ENCODE data around the gene BIRC5.

DNA sequence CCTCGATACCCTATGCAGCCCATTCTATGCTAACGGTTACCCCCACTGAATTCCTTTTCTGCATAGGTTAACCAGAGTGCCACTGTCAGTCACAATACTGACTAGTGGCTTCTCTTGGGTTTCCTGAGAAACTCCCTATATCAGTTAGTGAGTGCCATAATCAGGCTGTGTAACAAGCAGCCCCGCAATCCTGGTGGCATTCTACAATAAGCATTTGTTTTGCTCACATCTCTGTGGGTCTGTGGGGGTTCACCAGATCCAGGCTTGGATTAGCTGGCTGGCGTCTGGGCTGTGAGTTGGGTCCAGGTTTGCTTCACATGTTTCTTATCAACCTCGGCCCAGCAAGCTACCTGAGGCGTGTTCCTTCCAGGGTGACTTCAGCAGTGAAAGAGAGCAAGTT lies 59.8 kb downstream of the BIRC5 start:
- TF ChIP-seq, protein P1, sequence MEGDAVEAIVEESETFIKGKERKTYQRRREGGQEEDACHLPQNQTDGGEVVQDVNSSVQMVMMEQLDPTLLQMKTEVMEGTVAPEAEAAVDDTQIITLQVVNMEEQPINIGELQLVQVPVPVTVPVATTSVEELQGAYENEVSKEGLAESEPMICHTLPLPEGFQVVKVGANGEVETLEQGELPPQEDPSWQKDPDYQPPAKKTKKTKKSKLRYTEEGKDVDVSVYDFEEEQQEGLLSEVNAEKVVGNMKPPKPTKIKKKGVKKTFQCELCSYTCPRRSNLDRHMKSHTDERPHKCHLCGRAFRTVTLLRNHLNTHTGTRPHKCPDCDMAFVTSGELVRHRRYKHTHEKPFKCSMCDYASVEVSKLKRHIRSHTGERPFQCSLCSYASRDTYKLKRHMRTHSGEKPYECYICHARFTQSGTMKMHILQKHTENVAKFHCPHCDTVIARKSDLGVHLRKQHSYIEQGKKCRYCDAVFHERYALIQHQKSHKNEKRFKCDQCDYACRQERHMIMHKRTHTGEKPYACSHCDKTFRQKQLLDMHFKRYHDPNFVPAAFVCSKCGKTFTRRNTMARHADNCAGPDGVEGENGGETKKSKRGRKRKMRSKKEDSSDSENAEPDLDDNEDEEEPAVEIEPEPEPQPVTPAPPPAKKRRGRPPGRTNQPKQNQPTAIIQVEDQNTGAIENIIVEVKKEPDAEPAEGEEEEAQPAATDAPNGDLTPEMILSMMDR (IDR thresholded peaks at IDR 0.05 in 2 of 3, conservative IDR thresholded peaks at IDR 0.05 in 1 of 3; ENCODE audit: borderline replicate concordance in 1 of 3, insufficient read depth in 1 of 3, low read depth in 2 of 3, low read length in 2 of 3), result no peak
- TF ChIP-seq, protein P2, sequence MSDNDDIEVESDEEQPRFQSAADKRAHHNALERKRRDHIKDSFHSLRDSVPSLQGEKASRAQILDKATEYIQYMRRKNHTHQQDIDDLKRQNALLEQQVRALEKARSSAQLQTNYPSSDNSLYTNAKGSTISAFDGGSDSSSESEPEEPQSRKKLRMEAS (IDR thresholded peaks at IDR 0.05), result no peak
- TF ChIP-seq POLR2AphosphoS5 (IDR thresholded peaks at IDR 0.05; ENCODE audit: low read depth, low read length), result no peak
- no peak for TF ChIP-seq EZH2phosphoT487 (IDR thresholded peaks at IDR 0.05; ENCODE audit: borderline replicate concordance)
- TF ChIP-seq SP1 (IDR thresholded peaks at IDR 0.05; ENCODE audit: low read depth), result no peak
- no peak for TF ChIP-seq RAD21 (IDR thresholded peaks at IDR 0.05; ENCODE audit: low read depth)
- TF ChIP-seq ZFX (IDR thresholded peaks at IDR 0.05), result no peak
- no peak for TF ChIP-seq EZH2 (IDR thresholded peaks at IDR 0.05)
- no peak for TF ChIP-seq POLR2A (IDR thresholded peaks at IDR 0.05; ENCODE audit: borderline replicate concordance, extremely low read depth, insufficient read depth, insufficient read length)
- no peak for TF ChIP-seq EGR1 (IDR thresholded peaks at IDR 0.05; ENCODE audit: low read depth)

Data from HCT116 (cell line).